Stimulated activated CD4-positive, alpha-beta T cell treated with anti-CD3 and anti-CD28 coated beads, Interleukin-4, amount 100 ng/mL, for 4 hours (primary cell): Measurements from ENCODE around the gene CHD2.

Source experiments
- DNase-seq, 2 experiments: peaks; one replicate each; pipeline ENCODE4 v3.0.0-alpha.2; 2020

The CHD2 gene

DNA sequence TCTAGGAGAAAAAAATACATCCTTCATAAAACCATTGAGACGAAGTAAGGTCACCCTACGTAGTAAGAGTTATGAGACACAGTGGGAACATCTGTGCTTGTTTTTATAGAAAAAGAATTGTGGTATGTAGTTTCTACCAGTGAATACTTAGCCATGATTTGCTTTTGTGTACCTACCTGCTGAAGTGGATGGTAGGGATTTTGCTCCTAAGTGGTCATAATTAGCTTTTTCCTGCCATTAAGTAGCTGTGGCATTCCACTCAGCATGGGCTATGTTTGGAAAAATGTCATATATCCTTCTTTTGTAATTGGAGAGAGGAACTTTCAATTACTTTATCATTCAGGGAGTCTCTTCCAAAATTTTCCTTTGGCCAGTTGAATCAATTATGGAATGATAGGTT lies 63.7 kb downstream of the CHD2 start:
- no peak for DNase-seq

DNA sequence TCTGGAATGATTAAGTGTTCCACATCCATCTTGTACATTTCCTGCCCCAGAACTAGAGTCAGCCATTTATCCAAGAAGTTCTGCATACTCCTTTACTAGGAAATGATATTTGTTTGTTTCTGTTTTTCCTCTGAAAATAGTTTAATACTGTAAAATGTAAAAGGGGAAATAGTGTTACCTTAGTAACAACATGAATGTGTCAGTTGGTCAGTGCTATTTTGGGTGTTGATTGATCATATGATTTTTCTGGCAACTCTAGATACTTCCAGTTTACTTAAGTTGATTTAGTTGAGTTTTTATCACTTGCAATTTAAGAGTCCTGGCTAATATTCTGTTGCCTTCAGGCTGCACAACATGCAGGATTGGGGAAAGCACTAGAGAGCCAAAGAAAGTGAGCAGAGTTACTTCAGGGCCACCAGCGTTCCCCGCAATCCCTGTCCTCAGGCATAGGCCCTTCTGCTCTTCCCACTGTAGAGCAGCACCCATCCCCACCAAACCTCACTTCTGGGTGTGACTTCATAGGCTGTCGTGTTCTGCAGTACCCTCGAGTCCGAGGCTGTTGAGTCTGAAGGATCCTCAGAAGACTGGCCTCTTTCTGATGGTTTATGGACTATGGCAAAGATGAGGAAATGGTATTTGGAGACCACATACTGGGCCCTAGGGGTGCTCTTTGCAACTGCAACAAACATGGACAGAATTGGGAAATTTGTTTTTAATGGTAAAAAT lies 69.0 kb downstream of the CHD2 start:
- DNase-seq, result no peak

DNA sequence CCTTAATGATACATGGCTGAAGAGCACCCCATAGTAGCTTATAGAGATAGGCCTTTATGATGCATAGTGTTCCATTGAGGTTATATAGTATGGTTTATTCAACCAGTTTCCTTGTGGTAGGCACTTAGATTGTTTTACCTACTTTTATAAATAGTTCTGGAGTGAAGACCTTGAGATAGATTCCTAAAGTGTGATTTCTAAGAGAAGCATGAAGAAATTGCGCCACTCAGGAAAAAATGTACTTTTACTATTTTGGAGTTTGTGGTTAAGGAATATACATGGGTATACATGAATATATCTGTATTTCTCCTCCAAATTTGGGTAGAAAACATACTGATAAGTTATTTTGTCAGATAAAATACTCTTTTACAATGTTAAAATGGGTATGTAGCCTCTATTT lies 70.5 kb downstream of the CHD2 start:
- DNase-seq, result no peak

DNA sequence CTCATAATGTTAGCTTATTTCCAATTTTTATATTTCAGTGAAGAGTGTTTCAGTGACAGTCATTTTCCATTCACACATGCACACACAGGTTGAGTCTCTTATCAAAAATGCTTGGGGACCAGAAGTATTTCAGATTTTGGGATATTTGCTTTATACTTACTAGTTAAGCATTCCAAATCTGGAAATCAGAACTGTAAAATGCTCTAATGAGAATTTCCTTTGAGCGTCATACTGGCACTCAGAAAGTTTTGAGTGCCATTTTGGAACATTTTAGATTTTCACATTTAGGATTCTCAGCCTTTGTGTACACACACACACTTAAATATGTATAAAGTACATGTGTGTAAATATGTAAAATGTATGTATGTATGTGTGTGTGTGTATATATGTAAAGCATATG lies 71.0 kb downstream of the CHD2 start:
- DNase-seq, result no peak

DNA sequence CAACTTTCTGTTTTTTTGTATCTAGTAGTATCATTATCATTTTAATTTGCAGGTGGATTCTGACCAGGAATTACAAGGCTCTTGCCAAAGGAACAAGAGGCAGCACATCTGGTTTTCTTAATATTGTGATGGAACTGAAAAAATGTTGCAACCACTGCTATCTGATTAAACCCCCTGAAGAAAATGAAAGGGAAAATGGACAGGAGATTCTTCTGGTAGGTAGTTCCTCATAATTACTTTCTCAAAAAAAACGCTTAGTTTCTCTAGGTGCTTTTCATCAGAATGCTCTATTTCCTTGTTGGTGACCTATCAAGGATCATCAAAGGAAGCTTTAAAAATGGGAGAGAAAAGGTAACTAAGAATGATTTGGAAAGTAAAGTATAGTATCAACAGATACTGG lies 71.6 kb downstream of the CHD2 start:
- DNase-seq, result no peak

DNA sequence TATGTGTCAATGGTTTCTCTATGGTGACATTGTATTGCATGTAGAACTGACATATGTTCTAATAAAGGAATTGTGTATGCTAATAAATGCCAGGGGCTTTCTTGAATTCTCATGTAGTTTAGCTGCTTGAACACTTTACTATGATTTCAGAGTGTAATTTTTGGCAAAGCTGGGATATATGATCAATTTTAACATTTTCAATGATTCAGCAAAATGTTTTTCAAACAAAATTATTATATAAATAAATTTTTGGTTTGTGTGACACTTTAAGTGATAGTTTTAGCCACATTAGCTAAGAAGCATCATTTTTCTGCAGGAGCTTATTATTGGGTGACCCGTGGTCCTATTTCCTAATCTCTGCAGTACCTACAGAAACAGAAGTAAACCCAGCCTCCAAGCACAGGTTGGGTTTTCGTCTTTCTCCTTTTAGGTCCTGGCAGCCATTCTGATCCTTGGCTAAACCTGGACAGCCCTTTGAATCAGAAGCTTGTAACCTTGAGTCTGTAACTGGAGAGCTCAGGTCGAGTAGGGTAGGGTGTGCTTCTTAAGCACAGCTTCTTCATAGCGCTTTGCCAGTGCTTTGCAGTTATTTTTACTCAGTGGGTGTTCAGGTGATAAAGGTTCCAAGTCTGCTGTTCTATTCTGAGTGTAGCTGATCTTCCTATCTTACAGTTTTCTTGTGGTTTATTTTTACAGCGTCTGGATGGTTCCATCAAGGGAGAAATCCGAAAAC lies 74.2 kb downstream of the CHD2 start:
- DNase-seq, result no peak

DNA sequence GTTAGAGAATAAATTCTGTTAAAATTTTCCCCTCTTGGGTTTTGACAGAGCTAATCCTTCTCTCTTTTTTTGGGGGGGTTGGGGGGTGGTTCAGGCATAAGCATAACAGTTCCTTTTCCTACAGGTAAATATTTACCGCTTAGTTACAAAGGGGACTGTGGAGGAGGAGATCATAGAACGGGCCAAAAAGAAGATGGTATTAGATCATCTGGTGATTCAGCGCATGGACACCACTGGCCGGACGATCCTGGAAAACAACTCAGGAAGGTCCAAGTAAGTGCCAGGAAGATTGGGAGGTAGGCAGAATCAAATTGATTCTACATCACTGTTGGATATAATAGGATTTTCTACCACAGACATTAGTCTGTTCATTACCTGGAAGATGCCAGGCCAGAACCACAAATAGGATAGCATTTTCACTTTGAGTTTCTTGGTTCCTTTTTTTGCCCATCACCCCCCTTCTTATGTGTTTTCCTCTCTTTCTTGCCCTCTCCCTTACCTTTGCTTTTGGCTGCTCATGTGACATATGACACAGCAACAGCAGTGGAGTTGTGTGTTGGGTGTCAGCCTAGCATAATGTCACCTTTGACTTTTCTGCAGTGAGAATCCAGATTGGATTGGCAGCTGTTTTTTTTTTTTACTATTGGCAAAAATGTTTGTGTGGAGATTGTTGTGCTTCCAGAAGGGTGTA lies 79.0 kb downstream of the CHD2 start:
- DNase-seq, result no peak

DNA sequence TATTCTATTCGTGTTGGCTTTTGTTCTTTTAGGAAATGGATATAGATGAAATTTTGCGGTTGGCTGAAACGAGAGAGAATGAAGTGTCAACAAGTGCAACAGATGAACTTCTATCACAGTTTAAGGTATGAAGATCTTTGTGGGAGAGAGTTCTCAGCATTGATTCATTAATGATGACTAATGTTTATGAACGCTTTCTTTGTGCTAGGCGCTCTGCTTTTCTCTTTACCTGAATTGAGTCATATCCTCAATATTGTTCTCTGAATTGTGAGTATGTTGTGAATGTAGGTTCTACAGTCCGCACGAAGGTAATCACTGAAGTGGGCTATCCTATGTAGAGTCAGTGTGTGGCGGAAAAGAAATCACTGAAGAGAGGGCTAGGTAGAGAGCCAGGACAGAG lies 81.2 kb downstream of the CHD2 start:
- DNase-seq, result no peak

DNA sequence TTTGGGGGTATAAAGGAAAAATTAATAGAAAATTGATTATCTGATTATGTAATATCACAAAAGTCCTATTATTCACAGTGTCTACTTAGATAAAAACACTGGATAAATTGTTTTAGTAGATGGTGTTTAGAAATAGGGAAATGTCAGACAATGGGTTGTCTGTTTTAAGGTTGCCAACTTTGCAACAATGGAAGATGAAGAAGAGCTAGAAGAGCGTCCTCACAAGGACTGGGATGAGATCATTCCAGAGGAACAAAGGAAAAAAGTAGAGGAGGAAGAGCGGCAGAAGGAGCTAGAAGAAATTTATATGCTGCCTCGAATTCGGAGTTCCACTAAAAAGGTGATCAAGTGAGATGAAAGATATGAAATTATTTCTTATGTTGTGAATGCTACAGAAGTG lies 84.0 kb downstream of the CHD2 start:
- no peak for DNase-seq

DNA sequence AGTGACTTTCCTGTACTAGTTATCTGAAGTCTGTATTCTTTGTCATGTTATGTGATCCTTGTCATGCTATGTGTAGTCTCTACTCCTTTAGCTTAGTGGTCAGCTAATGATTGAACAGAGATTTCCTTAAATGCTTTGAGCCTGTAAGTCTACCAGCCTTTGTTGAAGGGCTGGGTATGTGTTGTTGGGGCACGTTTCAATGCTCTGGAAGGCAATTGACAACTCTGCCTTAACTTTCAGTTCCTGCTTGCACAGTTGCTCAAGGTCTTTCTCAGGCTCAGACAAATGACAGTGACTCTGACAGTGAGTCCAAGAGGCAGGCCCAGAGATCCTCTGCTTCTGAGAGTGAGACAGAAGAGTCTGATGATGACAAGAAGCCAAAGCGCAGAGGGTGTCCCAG lies 89.3 kb downstream of the CHD2 start:
- no peak for DNase-seq

DNA sequence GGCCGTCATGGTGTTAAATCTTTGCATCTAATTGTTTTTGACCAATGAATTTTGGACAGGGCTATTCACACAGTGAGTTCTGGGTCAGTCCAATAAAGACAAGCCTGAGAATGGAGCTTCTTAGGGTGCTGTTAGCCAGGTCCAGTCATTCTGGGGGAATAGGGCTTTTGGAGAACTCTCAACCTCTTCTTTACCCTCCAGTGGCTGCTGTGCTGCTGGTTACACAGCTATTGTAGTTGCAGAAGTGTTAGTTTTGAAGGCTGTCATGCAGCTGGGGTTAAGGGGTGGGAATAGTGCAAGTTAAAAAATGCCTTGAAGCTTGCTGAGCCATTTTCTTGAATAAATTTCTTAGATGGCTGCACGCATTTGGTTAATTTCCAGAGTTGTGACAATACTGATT lies 89.9 kb downstream of the CHD2 start:
- no peak for DNase-seq

DNA sequence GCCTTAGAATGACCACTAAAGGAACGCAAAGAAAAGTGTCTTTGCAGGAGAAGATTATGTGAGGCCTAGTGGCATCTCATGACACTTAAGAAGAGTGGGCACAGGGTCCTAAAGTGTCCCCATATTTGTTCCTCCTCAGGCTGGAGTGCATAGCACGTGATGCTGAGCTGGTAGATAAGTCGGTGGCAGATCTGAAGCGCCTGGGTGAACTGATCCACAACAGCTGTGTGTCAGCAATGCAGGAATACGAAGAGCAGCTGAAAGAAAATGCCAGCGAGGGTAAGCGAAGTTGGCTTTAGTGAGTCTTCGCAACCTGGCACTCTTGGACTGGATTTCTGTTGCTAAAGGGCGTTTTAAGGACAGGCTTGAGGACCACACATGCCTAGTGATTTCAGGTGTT lies 92.6 kb downstream of the CHD2 start:
- no peak for DNase-seq

DNA sequence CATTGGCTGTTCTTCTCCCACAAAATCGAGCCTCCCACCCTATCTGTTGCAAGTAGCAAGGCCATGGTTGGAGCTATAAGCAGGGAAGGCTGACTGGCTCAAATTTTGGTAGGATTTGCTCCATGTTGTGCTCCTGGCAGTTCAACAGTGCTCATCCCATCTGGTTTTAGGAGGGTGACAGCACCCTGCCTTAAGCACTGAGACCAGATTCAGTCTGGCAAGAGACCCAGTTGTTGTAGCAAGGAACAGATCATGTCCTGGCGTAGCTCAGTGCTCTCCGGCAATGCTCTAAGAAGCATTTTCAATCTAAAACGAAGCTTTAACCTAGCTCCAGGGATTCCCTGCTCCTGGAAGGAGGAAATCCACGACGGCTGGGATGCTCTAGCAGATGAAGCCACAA lies 97.7 kb downstream of the CHD2 start:
- no peak for DNase-seq

DNA sequence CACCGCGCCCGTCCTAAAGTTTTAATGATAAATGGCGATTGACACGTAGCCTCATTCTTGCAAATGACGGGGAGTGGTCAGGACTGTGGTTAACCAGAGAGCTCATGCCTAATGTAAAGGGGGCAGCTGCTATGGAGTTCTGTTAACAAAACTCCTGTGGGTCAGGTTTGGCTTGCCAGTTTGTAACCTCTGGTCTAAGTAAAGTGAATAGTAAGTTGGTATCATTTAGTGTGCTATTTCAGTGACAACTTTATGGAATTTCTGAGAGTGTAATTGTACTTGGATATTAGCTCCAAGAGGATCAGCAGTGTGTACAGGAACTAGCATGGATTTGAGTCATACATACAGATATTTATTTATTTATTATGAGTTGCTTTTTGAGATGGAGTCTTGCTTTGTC lies 101.0 kb downstream of the CHD2 start:
- DNase-seq, result no peak

DNA sequence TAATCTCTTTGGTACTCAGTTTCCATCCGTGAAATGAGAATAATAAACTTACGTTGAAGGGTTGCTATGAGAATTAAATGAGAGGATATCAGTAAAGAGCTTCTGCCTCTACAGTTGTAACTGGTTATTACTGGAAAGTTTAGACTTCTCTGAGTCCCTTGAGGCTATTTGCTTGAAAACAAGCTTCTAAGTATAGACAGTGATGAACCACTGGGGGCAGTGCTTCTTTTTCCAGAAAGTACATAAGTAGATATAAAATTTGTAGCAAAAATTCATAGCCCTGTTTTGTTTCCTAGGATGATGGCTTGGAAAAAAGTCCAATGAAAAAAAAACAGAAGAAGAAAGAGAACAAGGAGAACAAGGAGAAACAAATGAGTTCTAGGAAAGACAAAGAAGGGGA lies 101.8 kb downstream of the CHD2 start:
- no peak for DNase-seq

DNA sequence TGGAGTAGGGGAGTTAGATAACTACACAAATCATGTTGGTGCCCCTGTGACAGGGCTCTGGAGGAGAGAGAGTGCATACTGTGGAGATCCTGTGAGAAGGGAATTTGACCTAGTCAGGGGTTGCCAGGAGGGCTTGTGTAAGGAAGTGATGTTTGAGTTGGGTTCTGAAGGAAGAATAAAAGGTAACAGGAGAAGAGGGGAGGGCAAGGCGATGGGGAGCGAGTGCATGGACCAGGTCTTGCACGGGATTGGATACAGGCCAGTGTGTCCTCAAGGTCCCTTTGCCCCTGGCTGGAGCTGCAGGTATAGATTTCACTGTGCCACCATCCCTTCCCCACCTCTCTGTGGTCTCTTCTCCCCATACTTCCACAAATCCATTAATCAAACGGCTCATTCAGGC lies 105.0 kb downstream of the CHD2 start:
- no peak for DNase-seq

DNA sequence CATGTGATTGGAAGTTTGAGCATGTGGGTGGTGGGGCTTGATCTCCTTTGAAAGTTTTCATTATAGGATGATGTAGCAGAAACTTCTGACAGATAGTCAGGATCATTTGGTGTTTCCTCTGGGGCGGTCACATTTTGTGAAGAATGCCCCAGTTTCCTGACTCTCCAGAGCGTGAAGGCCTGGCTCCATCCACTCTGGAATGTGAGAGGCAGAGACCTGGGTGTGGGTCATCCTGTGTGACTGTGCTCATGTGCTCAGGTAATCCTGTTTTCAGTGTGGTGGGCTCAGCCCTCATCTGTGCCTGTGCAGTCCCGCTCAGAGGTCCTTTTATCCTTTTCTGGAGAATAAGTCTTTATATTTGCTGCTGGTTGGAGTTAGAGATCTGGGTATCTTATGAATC lies 107.9 kb downstream of the CHD2 start:
- no peak for DNase-seq

DNA sequence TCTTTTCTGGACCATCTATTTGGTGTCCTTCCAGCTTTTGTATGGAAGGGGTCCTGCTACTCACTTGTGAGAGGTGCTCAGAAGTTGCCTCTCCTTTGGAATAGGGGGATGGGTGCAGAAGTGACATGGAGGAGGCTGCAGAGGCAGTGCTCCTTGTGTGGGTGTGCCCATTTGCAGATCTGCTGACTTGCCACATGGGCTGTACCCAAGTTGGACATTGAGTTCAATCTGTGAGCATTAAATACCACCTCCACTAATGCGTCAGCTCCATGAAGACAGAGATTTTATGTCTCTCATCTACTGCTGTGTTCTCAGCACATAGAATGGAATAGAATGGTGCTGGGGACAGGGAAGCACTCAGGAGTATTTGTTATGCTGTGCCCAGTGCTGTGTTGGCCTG lies 112.7 kb downstream of the CHD2 start:
- DNase-seq, result no peak

DNA sequence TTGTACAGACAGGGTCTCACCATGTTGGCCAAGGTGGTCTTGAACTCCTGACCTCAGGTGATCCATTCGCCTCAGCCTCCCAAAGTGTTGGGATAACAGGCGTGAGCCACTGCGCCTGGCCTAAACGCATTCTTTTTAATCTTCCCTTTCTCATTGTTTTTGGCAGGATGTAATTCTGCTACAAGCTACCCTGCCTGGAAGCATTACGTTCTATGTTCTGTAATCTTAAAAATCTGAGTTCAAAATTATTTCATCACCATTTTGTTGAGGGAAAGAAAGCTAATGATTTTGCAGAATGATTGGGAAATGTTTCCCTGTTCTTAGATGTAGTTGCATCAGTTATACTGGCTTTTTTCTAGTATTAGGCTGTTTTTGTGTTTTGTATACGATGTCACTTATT lies 117.4 kb downstream of the CHD2 start:
- no peak for DNase-seq

DNA sequence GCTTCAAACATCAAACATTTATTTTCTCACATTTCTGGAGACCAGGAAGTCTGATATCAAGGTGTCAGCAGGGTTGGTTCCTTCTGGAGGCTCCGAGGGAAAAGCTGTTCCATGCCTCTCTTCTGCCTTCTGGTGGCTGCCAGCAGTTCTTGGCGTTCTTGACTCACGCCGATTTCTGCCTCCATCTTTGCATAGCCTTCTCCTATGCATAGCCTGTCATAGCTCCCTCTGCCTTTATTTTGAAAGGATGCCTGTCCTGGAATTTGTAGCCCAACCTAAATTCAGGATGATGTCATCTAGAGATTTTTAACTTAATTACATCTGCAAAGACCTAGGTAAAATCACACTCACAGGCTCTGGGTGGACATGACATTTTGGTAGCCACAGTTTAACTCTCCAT lies 118.5 kb downstream of the CHD2 start:
- DNase-seq, result no peak

DNA sequence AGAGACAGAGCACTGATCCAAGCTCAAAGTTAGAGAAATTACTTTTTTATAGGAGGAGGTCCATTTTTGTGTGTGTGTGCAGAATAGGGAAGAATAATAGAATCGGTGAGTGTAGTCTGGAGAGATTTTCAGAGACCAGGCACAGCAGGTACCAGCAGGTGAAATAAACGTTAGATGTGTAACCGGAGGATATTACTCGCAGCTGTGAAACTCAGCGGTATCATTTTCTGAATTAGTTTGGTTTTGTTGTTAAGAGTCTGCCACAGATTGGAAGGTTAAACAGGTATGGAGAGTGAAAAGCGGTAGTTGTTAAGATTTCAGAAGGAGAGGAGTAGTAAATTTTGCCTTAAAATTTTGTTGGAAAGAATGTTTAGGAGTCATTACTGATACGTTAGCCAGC lies 119.0 kb downstream of the CHD2 start:
- no peak for DNase-seq

DNA sequence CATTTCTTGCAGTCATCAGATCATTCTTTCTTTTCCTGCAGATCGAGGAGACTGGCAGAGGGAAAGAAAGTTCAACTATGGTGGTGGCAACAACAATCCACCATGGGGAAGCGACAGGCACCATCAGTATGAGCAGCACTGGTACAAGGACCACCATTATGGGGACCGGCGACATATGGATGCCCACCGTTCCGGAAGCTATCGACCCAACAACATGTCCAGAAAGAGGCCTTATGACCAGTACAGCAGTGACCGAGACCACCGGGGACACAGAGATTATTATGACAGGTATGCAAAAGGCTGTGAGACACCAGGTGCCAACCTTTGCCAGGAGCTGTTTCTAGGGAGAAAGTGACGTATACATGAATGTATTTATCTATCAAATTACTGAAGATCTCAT lies 119.8 kb downstream of the CHD2 start:
- no peak for DNase-seq

DNA sequence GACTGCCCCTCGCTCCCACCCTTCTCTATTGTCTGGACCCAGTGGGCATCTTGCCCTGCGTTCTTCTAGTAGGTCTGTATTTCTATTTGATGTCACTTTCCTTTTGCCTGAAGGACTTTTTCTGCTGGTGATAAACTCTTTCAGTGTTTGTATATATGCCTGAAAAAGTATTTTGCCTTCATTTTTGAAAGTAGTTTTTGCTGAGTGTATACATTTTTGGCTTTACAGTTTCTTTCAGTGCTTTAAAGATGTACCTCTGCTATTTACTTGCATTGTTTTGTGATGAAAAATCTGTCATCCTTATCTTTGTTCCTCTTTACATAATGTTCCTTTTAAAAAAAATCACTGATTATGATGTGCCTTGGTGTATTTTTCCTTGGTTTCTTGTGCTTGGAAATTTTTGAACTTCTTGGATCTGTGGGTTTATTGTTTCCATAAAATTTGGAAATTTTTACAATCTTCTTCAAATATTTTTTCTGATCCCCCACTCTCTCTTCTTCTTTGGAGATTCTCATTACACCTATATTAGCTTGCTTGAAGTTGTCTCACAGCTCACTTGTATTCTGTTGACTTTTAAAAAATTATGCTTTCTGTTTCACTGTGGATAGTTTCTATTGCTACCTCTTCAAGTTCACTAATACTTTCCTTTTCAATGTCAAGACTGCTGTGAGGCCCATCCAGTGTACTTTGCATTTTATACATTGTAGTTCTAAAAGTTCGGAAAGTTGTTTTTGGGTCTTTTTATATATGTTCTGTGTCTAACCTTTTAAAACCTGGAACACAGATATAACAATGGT lies 121.0 kb downstream of the CHD2 start:
- no peak for DNase-seq

DNA sequence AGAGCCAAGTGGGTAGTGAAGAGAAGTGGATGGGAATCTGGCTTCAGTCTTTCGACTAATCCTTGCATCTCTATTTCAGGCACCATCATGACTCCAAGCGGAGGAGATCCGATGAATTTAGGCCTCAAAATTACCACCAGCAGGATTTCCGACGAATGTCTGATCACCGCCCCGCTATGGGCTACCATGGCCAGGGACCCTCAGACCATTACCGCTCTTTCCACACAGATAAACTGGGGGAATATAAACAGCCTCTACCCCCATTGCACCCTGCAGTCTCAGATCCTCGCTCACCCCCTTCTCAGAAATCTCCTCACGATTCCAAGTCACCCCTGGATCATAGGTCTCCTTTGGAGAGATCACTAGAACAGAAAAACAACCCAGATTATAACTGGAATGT lies 124.2 kb downstream of the CHD2 start:
- no peak for DNase-seq
